NCI-H774 (cell line): ENCODE data around the gene CAMTA1.

Experiments
- DNase-seq: peaks from one replicate; lab custom pipeline; 2025; lab: John Stamatoyannopoulos, UW

Gene CAMTA1

DNA sequence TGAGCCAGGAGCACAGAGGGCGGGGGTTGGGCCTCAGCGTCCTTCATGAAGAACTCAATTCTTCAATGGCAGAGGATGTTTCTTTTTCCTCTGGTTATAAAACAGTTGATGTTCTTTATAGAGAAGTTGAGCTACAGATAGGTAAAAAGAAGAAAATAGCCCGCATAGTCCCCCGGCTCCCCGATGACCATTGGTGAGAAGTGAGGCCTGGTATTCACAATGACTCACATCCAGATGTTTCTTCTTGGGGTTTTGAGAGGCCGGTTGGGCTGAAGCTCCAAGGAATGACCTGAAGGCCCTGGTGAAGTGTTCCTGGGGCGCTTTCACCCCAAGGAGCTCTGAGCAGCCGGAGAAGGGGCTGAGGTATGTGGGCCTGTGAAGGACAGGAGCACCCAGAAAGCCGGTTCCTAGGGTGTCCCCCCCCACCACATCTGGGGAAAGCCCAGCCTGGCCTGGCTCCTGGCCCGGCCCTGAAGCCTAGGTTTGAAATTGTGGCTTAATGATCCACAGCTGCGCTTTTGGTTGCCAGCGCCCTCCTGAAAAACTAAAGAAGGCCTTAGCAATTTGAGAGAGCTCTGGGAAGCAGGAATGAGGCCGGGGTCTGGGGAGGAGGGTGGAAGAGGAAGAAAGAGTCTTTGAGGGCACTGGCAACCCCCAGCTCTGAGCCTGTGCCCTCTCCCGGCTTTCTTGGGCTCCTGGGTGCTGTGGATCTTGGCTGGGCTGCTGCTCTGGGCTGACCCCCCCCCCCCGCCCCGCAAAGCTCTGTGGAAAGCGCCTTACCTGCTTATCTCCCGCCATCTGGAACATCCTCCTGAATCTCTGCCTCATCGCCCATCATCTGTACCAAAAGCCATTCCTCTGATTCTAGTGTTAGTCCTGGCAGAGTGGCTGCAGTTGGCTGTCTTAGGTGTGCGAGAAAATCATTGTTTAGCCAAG lies 444.7 kb downstream of the CAMTA1 start:
- no peak for DNase-seq

DNA sequence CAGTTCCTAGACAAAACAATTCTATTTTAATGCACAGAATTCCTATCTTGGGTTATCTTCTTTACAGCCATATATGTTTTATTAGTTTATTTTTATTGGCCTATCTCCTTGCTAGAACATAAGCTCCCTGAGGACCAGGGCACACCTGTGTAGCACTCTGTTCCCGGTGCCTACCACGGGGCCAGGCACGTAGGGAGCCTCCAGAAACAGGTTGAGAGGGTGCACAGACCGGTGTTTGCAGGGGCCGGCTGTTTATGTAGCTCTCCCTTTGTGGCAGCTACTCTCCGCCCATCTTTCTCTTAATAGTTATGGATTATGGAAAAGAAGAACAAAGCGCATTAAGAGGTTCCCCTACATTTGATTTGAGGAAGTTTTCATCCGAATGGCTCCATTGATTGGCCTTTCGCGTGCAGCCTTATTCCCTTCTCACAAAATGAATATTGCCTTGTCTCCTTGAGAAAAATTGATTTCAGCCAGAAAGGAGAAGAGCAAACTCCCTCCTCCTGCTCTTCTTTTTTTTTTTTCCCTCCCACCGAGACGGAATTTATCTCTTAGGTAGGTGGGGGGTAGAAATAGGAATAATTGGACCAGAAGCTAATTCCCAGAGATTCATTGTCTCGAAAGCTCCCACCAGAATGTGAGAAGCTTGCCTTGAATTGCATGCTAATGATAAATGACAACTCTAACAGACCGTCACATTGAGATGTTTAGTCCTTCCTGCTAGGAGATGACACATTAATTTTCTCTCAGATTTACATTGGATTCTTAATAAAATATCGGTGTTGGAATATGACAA lies 447.4 kb downstream of the CAMTA1 start:
- DNase-seq: no peak

DNA sequence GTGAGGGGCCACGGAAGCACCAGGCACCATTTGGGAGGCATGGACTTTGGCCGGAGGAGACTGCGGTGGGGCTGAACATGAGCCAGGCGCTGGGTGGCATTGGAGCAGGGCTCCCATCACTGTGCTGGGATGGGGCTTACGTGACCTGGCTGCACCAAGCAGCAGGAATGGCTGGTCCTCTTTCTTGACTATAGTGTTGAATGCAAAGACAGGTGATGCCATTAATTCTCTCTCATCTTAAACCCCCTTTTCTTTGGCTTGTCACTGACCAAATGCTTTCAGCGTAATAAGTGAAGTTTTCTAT lies 447.9 kb downstream of the CAMTA1 start:
- no peak for DNase-seq

DNA sequence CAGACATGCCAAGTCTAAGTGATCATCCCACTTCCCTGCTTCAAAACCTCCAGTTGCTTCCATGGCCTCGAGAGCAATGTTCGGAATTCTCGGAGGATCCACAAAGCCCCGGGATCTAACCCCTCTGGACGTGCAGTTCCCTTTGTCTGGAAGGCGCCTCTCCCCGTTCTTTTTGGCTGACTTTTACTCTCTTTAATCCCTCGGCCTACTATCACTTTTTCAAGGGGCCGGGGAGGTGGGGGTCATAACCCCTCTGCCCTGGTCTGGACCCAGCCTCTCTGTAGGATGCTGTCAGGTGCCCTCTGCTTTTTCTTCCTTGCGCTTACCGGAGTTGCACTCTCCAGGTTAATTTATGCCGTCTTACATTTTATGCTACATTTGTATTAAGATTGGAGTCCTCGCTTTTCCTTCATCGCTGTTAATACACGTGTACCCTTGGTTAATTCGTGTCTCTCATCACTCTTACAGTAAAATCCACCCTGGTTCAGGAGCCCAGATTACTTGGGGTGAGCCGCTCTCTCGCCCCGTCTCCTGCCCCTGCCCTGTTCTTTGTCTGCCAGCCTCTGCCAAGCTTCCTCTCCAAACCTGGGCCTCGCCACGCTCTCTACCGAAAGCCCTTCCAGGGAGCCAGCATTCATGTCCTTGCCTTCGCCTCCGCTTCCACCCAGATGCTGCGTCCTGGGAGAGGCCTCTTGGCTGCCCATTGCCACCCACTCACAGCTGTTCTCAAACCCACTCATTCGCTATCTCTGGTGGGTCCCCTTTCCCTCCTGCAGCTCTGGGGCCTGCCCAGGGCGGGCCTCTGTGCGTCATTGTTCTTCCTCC lies 448.6 kb downstream of the CAMTA1 start:
- no peak for DNase-seq

DNA sequence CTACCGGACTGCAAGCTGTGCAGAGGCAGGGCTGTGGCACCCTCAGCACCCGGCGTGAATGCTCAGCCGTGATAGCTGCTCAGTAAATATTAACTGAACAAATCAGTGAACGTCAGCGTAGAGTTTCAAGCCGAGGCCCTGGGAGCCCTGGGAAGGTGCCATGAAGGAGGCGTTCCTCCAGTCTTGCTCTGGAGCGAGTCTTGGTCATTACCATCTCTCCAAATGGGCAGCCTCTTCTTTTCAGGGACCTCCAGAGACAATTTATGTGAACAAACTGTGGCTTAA lies 449.2 kb downstream of the CAMTA1 start:
- DNase-seq: no peak

DNA sequence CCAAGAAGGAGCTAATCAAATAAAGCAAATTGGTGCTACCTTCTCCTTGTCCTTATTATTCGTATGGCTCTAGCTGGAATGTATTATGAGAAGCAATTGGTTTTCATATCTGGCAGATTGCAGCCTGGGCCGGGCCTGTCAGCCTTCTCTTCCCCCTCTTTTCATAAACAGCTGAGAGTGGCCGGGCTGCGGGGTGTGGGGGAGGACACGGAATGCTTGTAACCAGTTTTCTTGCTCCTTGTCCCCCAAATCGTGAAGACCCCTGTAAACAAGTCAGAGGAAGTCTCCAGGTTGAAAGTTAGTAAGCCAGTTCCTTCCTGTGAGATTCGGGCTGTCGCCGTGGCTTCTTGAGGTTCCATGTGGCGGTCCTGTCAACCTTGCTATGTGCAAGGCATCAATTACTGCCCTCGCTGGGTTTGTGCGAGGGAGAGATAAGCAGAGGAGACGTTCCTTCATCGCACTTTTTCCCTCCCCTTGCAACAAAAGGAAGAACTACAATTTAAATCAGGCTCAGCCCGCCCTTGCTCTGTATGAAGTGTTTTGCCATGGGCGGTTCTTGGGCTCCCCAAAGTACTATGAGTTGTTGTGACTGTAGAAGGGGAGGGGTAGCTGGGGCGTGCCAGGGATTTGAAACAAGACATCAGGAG lies 450.7 kb downstream of the CAMTA1 start:
- no peak for DNase-seq

DNA sequence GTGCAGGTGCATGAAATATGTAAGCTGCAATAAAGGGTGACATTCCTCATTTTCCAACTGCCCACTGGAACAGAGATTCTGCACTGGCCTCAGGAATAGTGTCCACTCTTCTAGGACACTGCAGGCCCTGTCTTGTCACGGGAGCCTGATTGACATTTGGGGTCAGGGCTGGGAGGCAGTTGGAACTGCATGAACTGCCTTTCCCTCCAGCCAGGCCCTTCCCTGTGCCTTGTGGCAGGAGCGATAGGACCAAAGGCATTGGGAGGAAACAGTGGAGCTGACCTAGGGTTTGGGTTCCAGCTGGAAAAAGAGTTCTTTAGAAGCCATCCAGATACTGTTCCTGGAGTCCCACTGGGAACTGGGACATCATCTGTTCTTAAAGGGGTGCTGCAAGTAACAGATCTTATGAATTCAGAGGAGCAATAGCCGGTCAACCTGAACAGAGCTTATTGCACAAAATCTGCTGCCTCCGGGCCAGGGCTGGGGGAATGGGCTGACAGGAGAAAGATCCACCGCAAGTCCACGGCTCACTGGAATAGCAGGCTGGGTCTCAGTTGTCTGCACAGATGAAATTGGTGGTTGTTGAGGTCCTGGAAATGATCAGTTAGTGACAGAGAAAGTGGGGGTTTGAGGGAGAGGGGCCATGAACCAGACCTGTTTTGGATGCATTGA lies 451.7 kb downstream of the CAMTA1 start:
- DNase-seq: no peak

DNA sequence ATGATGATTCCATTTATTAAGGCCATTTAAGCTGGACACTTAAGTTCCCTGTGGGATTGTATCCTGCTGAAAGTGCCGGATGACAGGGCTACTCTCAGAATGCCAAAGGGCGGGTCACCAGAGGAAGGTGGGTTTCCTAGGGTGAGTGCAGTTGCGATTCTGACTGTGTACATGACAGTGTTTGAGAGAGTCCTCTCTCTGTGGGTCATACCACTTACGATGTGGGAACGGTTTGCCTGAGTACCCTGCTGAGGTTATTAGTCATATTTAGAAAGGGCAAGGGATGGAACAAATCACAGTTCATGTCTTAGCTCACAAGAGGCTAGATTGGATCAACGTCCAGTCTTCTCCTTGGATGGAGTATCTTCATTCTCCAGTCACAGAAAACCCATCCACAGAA lies 461.9 kb downstream of the CAMTA1 start:
- no peak for DNase-seq

DNA sequence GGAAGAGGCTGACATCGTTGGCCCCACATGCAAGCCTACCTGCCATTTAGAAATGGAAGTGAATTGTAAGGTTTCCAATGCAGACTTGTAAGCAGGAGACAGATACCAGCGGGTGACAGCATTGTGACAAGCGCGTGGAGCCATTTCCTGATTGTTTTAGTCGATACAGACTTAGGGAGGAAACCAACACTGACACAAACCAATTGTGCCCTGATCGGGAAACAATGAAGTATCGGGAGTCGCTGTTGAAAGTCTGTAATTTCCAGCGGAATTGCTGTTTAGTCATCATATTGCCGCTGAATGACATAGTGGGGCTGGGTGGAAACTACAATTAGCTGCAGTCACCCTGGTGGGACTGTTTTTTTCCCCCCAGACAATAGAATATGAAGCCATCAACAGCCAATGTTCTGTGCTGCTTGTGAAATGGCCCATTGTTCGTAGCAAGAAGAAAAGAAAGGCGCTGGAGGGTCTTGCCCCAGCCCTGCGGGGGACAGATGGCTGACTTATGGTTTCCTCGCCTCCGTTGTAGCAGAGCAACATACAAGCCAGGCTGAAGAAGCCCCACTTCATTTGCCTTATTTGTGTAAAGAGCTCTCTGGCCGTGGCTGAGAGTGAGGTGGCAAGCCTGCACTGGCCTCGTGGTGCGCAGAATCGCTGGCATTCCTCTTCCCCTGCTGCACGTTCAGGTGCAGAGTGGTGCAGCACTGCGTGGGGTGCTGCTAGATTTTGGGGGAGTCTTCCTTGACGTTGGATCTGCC lies 462.7 kb downstream of the CAMTA1 start:
- DNase-seq: no peak

DNA sequence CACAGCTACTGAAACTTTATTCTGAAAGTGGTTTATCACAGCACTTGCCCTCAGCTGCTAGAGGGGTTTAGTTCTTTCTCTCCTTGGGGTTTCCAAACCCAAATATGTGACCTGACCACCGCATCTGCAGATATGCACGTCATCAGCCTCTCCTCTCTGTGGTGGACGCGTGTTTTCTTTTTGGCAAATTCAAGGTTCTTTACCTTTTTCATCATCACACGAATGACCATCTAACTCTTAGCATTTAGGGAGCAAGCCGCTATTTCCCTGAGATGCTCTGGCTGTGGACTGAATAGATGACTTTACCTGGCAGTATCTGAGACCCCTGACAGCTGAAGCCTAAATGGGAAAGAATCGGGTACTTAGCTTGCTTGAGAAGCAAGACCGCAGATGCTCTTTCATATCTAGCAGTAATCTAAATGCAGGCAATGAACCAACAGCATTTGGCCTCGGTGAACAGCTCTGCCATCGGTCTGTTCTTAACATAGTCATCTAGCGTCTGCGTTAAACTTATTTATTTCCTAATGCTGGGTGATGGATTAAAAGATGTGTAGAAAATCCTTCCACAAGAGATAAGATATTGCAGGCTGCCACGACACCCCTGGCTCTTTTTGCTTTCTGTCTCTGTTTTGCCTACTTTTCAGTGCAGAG lies 463.4 kb downstream of the CAMTA1 start:
- DNase-seq: no peak

DNA sequence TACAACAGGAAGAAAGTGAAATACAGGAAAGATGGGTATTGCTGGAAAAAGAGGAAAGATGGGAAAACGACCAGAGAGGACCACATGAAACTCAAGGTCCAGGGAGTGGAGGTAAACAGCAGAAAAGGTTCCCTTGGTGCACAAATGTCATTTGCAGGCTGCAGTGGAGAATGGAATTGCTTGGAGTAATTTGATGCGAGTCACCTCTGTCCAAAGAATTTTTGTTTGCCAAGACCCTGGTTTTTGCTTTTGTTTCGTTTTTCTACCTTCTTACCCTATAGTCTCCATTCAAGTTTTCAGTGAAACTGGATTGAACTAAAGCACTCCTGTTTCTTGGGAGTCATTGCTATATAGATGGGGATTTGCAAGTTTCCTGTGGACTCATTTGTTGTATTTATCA lies 464.3 kb downstream of the CAMTA1 start:
- no peak for DNase-seq

DNA sequence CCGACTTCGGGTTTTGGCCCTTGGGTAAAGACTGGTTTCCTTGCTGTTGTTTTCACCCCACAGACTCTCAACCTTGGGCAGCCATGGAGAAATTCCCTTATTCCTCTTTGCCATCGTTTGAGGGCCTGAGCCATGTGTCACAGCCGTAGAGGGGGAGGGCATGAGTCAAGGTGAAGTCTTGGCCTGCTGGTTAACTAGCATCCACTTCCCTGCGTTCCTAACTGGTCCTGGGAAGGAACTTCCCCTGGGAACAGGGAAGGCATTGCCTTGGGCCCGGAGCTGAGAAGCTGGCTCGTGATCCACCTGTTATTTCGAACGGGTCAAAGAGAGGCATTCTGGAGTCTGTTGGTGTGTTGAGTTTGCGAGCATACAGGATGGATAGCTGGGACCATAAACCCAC lies 464.9 kb downstream of the CAMTA1 start:
- DNase-seq: no peak

DNA sequence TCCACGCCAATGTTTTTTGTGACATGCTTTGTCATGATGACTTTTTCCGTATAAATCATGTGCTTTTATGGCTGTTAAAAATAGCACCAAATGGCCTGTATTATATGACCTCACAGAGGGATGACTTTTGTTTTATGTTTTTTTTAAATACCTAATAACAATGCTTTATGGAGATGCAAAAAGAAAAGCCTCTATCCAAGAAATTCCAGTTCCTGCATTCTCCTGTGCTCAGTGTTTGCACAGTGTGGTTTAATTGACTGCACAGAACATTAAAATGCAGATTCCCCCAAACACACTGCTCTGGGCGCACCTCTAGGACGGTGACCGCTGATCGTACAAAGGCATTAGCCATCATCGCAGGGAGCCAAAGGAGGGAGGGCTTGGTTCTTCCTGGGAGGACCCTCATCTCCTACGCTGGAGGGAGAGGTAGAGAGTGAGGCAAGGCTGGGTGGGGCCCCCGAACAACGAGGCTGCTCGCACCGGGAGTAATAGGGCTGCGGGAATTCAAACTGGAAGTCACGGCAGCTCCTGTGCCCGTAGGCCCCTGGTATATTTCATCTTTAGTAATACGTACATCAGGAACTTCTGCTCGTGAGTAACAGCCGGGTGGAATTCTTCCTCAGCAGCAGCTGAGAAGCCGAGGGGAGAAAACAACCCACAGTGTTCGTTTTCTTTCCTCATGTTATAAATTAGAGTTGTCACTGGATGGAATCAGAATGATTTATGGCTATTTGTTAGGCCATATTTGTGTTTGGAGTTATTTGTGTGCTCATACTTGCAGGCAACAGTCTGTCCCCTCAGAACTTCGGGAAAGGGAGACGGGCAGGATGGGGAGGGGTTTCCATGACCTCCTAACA lies 465.6 kb downstream of the CAMTA1 start:
- DNase-seq: no peak

DNA sequence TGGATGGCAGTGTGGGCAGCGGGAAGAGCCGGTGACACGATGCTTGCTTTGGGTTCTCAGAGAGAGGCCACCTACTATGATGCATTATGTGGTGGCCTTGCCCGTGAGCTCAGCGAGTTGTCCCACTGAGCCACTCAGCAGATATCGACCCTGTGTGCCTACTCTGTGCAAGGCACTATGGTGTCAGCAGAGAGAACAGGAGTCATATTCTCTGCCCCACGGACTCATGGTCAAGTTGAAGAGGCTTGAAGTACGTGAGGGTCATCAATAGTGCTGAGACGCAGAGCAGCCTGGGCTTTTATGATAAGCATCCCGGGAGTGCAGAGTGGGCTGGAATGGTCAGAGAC lies 466.2 kb downstream of the CAMTA1 start:
- DNase-seq: no peak

DNA sequence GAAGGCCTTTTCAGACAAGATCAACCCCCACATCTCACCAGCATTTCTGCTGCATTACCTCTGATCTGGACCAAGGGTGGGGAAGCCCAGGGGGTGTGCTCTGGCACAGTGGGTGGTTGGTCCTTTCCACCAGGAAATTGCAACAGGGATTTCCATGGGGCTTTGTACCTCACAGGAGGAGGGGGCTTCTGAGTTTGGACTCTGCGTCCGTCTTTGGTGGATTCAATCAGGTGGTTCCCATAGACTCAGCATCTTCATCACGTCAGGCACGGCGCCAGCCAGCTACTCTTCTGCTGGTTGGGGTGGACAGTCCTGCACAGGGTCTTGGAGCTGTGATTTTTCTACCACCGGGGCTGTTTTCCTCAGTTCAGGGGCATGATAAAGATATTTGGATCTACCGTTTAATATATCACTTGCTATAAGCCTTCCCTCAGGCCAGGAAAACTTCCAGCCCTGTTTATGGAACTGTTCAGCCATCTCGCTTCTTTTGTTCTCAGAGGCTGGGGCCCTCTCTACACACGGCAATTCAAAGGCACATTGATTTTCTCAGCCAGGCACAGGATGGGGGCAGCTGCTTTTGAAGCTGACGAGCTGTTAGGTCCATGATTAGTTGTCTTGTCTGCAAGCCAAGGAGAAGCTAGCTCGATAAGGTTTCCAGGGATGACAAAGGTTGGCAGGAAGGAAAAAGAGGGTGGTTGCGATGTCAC lies 467.3 kb downstream of the CAMTA1 start:
- DNase-seq: no peak

DNA sequence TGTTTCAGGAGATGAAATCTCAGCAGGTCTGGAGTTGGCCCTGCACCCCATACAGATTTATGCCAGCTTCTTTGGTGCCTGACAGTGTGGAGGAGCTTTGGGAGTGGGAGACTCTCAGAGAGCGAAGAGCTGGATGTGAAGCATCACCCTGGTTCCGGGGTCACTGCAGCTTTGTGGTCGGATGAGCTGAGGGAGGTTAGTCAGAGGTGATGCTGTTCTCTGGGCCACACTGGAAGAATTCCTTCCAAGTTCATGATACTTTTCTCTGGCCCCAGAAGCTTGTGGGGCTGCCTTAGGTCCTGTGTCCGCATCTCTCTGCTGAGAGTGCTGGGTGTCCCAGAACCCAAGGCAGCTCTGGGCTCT lies 467.8 kb downstream of the CAMTA1 start:
- no peak for DNase-seq

DNA sequence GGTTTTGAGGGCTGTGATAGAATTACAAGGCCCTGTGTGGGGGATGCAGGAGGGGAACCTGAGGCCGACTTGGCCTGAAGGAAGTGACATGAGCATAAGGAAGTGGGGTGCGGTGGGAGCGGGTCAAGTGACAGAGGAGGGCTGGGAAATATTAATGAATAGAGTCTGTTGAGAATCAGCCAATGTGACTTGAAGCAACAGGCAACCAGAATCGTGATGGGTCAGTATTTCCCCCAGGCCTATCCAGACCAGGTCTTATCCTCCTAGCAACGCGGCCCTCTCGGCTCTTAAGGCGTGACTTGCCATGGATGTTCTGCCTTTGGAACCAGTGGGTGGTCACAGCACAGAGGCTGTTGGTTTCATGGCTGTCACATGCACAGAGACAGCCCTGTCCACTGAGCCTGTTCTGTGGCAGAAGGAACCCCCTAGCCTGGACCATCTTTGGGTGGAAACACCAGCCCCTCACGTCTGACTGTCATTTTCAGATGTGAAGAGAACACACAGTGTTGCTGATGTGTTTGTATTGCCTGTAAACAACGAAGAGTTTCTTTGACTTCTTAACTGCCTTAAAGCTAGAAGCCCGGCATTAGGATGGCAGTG lies 468.8 kb downstream of the CAMTA1 start:
- no peak for DNase-seq

DNA sequence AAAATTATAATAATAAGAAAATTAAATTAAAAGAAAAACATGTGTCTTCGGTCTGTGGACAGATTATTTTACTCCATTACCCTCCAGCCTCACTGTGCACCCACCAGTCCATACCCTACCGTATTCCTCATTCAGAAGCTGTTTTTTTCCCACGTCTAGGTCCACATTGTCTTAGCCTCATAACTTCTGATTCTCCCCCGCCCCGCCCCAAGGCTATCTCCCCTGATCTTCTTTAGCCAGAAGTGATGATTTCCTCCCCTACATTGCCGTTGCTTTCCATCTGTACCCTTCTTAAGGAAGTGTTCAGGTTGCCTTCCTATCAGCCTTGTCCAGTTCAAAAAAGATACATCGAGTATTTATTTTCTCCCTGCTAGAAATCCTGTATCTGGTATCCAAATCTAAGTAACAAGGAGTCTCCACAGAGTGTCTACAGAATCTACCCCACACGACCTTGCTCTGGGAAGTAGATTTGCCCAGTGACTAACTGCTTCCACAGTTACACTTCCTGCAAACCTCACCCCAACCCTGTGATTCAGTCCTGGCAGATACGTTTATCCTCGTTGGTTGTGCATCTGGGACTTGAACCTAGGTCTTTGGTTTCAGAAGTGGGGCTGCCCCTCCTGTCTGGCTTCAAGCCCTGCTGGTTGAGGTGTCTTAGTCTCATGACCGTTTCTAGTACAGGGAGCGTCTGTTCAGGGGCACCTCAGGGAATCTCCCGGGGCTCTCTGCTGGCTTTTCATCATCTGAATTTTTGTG lies 470.2 kb downstream of the CAMTA1 start:
- no peak for DNase-seq
